ENCODE results near the gene OR5K2.

OR5K2 gene

GRCh38 chr3:98514948-98515347, 17.5 kb downstream of the OR5K2 start:
- H3K27ac ChIP-seq (ENCODE audit: low read depth, low read length) = no peak overlapping the region
- no peaks in the 10 kb centered on the region for H3F3A ChIP-seq (ENCODE audit: insufficient read depth)
- peaks cover 48% of the 10 kb centered on the region for H3K36me3 ChIP-seq (ENCODE audit: low read length)
- no peaks in the 10 kb centered on the region for H3K27me3 ChIP-seq (ENCODE audit: low read length)
- H3K4me3 ChIP-seq (ENCODE audit: insufficient read depth, low read length, poor library complexity, severe bottlenecking) = no peak overlapping the region
- H3K79me2 ChIP-seq (ENCODE audit: insufficient read depth, low read length) = peaks cover 19% of the 10 kb centered on the region
- H3K9me3 ChIP-seq (ENCODE audit: insufficient read depth, low read length) = no peaks in the 10 kb centered on the region
- TF ChIP-seq CTCF (IDR thresholded peaks at IDR 0.05; ENCODE audit: insufficient read depth, low read length, poor library complexity, severe bottlenecking) (no peak), EZH2phosphoT487 (conservative IDR thresholded peaks at IDR 0.05; ENCODE audit: low read length) (no peak)
- no peaks in the 10 kb centered on the region; the same call in 1 of the 2 replicates for H4K20me1 ChIP-seq (ENCODE audit: low read depth, low read length)
- H3K9me2 ChIP-seq (replicated peaks; ENCODE audit: insufficient read depth, low read length) = no peaks in the 10 kb centered on the region
- no peak overlapping the region for H3K9ac ChIP-seq (ENCODE audit: low read length)
- no peak overlapping the region for H3K4me2 ChIP-seq (ENCODE audit: low read depth, low read length, poor library complexity, severe bottlenecking)
- H2AFZ ChIP-seq (ENCODE audit: low read depth, low read length, severe bottlenecking) = no peak overlapping the region

- peaks cover 59% of the 10 kb centered on the region for H3K36me3 ChIP-seq (ENCODE audit: low read length)
- H4K20me1 ChIP-seq (ENCODE audit: low read depth, low read length) = peaks cover 5% of the 10 kb centered on the region; the same call in 1 of the 2 replicates
- H3K4me3 ChIP-seq (ENCODE audit: insufficient read depth, low read length, poor library complexity, severe bottlenecking) = no peak overlapping the region
Observed at GRCh38 chr3:98518816-98519215, 21.3 kb downstream of the OR5K2 start.

GRCh38 chr3:98519351-98519750, 21.9 kb downstream of the OR5K2 start:
- Histone ChIP-seq H3K9me3 (ENCODE audit: insufficient read depth, low read length) (no peaks in the 10 kb centered on the region), H3K27me3 (ENCODE audit: low read length) (no peaks in the 10 kb centered on the region), H3K4me3 (ENCODE audit: insufficient read depth, low read length, poor library complexity, severe bottlenecking) (no peak overlapping the region), H3K36me3 (ENCODE audit: low read length) (peaks cover 57% of the 10 kb centered on the region), H3K27ac (ENCODE audit: low read depth, low read length) (no peak overlapping the region), H3K9ac (ENCODE audit: low read length) (no peak overlapping the region), H3K9me2 (replicated peaks; ENCODE audit: insufficient read depth, low read length) (no peaks in the 10 kb centered on the region), H3K4me2 (ENCODE audit: low read depth, low read length, poor library complexity, severe bottlenecking) (peak overlapping the region; percentile 9), H4K20me1 (ENCODE audit: low read depth, low read length) (peaks cover 5% of the 10 kb centered on the region; the same call in 1 of the 2 replicates), H3K79me2 (ENCODE audit: insufficient read depth, low read length) (peaks cover 46% of the 10 kb centered on the region), H3F3A (ENCODE audit: insufficient read depth) (no peaks in the 10 kb centered on the region), H2AFZ (ENCODE audit: low read depth, low read length, severe bottlenecking) (no peak overlapping the region)
- no peak for TF ChIP-seq CTCF (IDR thresholded peaks at IDR 0.05; ENCODE audit: insufficient read depth, low read length, poor library complexity, severe bottlenecking)
- no peak for TF ChIP-seq EZH2phosphoT487 (conservative IDR thresholded peaks at IDR 0.05; ENCODE audit: low read length)

More at GRCh38 chr3:98518816-98519215, 21.3 kb downstream of the OR5K2 start:
- Histone ChIP-seq H3F3A (ENCODE audit: insufficient read depth) (no peaks in the 10 kb centered on the region), H2AFZ (ENCODE audit: low read depth, low read length, severe bottlenecking) (no peak overlapping the region), H3K27ac (ENCODE audit: low read depth, low read length) (no peak overlapping the region), H3K27me3 (ENCODE audit: low read length) (no peaks in the 10 kb centered on the region), H3K79me2 (ENCODE audit: insufficient read depth, low read length) (peaks cover 46% of the 10 kb centered on the region), H3K9ac (ENCODE audit: low read length) (no peak overlapping the region), H3K4me2 (ENCODE audit: low read depth, low read length, poor library complexity, severe bottlenecking) (peak overlapping the region; percentile 9), H3K9me2 (replicated peaks; ENCODE audit: insufficient read depth, low read length) (no peaks in the 10 kb centered on the region), H3K9me3 (ENCODE audit: insufficient read depth, low read length) (no peaks in the 10 kb centered on the region)
- TF ChIP-seq EZH2phosphoT487 (conservative IDR thresholded peaks at IDR 0.05; ENCODE audit: low read length) = no peak
- no peak for TF ChIP-seq CTCF (IDR thresholded peaks at IDR 0.05; ENCODE audit: insufficient read depth, low read length, poor library complexity, severe bottlenecking)

Measured in SU-DHL-6 (cell line).